Measurements from ENCODE around the gene CCDC38.

Gene CCDC38

GRCh38 chr12:95988506-95989275 lies 46.3 kb upstream of the CCDC38 start:
- no peak overlapping the region for H3K27ac ChIP-seq (ENCODE audit: low read depth, low read length)
- no peaks in the 10 kb centered on the region for H3F3A ChIP-seq (ENCODE audit: insufficient read depth)
- H4K20me1 ChIP-seq (ENCODE audit: low read depth, low read length) = no peaks in the 10 kb centered on the region
- H3K9me2 ChIP-seq (replicated peaks; ENCODE audit: insufficient read depth, low read length) = no peaks in the 10 kb centered on the region
- no peaks in the 10 kb centered on the region for H3K27me3 ChIP-seq (ENCODE audit: low read length)
- TF ChIP-seq EZH2phosphoT487 (conservative IDR thresholded peaks at IDR 0.05; ENCODE audit: low read length) (no peak), CTCF (IDR thresholded peaks at IDR 0.05; ENCODE audit: insufficient read depth, low read length, poor library complexity, severe bottlenecking) (no peak)
- H3K4me2 ChIP-seq (ENCODE audit: low read depth, low read length, poor library complexity, severe bottlenecking) = no peak overlapping the region
- no peaks in the 10 kb centered on the region for H3K9me3 ChIP-seq (ENCODE audit: insufficient read depth, low read length)
- no peaks in the 10 kb centered on the region for H3K36me3 ChIP-seq (ENCODE audit: low read length)
- no peak overlapping the region for H3K9ac ChIP-seq (ENCODE audit: low read length)
- H3K4me3 ChIP-seq (ENCODE audit: insufficient read depth, low read length, poor library complexity, severe bottlenecking) = no peak overlapping the region
- H3K79me2 ChIP-seq (ENCODE audit: insufficient read depth, low read length) = no peaks in the 10 kb centered on the region
- H2AFZ ChIP-seq (ENCODE audit: low read depth, low read length, severe bottlenecking) = no peak overlapping the region

- Histone ChIP-seq H3K27me3 (ENCODE audit: low read length) (no peaks in the 10 kb centered on the region), H3K36me3 (ENCODE audit: low read length) (no peaks in the 10 kb centered on the region), H3K9me3 (ENCODE audit: insufficient read depth, low read length) (no peaks in the 10 kb centered on the region), H3K4me2 (ENCODE audit: low read depth, low read length, poor library complexity, severe bottlenecking) (no peak overlapping the region), H2AFZ (ENCODE audit: low read depth, low read length, severe bottlenecking) (no peak overlapping the region), H3K9me2 (replicated peaks; ENCODE audit: insufficient read depth, low read length) (no peaks in the 10 kb centered on the region), H3F3A (ENCODE audit: insufficient read depth) (no peaks in the 10 kb centered on the region), H4K20me1 (ENCODE audit: low read depth, low read length) (no peaks in the 10 kb centered on the region), H3K4me3 (ENCODE audit: insufficient read depth, low read length, poor library complexity, severe bottlenecking) (no peak overlapping the region), H3K27ac (ENCODE audit: low read depth, low read length) (no peak overlapping the region), H3K9ac (ENCODE audit: low read length) (no peak overlapping the region), H3K79me2 (ENCODE audit: insufficient read depth, low read length) (no peaks in the 10 kb centered on the region)
- TF ChIP-seq EZH2phosphoT487 (conservative IDR thresholded peaks at IDR 0.05; ENCODE audit: low read length) = no peak
- no peak for TF ChIP-seq CTCF (IDR thresholded peaks at IDR 0.05; ENCODE audit: insufficient read depth, low read length, poor library complexity, severe bottlenecking)
These were observed 44.5 kb upstream of the CCDC38 start for GRCh38 chr12:95986635-95987570.

GRCh38 chr12:95984682-95985081 lies 42.3 kb upstream of the CCDC38 start:
- H3K27me3 ChIP-seq (ENCODE audit: low read length) = no peaks in the 10 kb centered on the region
- no peak overlapping the region for H3K4me2 ChIP-seq (ENCODE audit: low read depth, low read length, poor library complexity, severe bottlenecking)
- H3K9me2 ChIP-seq (replicated peaks; ENCODE audit: insufficient read depth, low read length) = no peaks in the 10 kb centered on the region
- no peaks in the 10 kb centered on the region for H3K79me2 ChIP-seq (ENCODE audit: insufficient read depth, low read length)
- no peaks in the 10 kb centered on the region for H3K9me3 ChIP-seq (ENCODE audit: insufficient read depth, low read length)
- H3K36me3 ChIP-seq (ENCODE audit: low read length) = no peaks in the 10 kb centered on the region
- no peak overlapping the region for H3K4me3 ChIP-seq (ENCODE audit: insufficient read depth, low read length, poor library complexity, severe bottlenecking)
- no peaks in the 10 kb centered on the region for H4K20me1 ChIP-seq (ENCODE audit: low read depth, low read length)
- no peak overlapping the region for H2AFZ ChIP-seq (ENCODE audit: low read depth, low read length, severe bottlenecking)
- H3K27ac ChIP-seq (ENCODE audit: low read depth, low read length) = no peak overlapping the region
- H3F3A ChIP-seq (ENCODE audit: insufficient read depth) = no peaks in the 10 kb centered on the region
- TF ChIP-seq CTCF (IDR thresholded peaks at IDR 0.05; ENCODE audit: insufficient read depth, low read length, poor library complexity, severe bottlenecking) (no peak), EZH2phosphoT487 (conservative IDR thresholded peaks at IDR 0.05; ENCODE audit: low read length) (no peak)
- no peak overlapping the region for H3K9ac ChIP-seq (ENCODE audit: low read length)
